ENCODE results near the gene SNX24.
"Not testable (repeated sequence)": the region's sequence is repeated elsewhere in the genome, so short reads cannot be mapped to it uniquely, and the experiment has no call there.

SNX24 gene

DNA sequence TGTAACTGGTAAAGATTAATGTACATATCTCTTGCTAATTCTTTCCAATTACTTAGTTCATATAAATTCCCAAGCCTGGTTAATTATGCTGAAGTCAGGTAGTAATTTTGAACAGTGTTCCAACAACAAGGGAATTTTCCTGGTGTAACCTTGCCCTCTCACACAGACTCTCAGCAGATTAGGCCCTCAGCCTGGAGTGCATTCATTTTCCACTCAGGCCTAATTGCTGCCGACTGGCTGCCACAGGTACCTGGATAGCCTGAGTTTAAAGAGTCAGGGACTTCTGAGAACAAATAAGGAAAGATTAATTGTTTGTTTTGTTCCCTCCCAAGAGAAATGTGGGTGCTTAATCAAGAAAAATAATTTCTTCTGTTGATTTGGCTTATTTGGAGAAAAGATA, 119.7 kb downstream of the SNX24 start:
- DNase-seq (ENCODE audit: low read depth, low spot score), result no peak

DNA sequence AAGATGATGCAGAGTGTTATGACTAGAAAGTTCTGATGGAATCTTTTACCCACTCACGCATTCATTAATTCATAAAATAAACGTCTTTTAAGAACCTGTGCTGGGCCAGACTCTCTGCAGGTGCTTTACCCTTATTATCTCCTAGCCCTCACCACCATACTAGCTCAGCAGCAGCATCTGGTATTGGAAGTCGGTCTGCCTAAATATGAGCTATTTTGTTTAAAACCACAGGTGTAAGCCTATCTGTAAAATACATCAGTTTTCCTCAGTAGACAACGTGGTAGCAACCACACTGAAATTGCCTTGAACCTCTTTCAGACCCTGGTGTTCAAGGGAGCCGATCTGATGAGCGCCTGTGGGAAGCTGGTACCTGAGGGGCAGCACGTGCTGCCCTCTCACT, 121.7 kb downstream of the SNX24 start:
- no peak for DNase-seq (ENCODE audit: low read depth, low spot score)

DNA sequence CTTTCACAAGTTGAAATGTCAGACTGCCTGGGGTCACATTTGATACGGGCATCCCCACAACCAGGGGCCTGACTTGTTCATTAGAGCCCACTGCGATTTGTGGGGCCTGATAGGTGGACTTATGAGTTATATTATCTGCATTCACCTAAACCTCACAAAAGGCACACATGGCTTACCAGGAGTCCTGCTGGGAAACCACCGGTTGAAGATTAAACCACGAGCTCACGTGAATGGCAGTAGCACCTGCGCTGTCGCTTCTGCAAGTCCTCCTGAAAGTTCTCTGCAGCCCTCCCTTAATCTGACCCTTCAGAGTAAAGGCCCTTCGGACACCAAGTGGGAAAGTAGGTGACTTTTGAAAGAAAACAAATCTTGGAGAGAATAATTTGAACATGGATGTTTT, 122.2 kb downstream of the SNX24 start:
- DNase-seq (ENCODE audit: low read depth, low spot score), result no peak

DNA sequence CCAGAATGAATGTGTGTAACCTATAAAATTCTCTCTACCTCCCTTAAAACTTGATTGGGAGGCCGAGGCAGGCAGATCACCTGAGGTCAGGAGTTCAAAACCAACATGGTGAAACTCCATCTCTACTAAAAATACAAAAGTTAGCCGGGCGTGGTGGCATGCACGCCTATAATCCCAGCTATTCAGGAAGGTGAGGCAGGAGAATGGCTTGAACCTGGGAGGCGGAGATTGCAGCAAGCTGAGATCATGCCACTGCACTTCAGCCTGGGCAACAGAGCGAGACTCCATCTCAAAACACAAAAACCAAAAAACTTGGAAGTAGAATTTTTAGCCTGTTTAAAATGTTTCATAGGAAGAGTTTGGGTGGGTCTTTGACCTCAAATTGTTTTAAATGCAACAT, 122.6 kb downstream of the SNX24 start:
- not testable (repeated sequence) for DNase-seq (ENCODE audit: low read depth, low spot score)

DNA sequence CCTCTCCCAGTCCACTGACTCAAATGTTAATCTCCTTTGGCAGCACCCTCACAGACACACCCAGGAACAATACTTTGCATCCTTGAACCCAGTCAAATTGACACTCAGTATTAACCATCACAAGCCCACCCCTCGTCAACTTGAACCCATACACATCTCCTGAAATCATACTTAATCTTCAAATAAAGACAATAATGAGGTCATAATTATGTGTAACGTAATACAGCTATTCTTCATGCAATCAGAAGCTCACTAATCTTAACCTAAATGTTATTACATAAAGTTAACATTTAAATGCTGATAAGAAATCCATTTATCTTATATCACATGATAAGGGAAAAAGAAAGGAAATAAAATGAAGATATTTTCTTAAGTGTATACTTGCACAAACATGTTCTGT, 125.9 kb downstream of the SNX24 start:
- no peak for DNase-seq (ENCODE audit: low read depth, low spot score)

DNA sequence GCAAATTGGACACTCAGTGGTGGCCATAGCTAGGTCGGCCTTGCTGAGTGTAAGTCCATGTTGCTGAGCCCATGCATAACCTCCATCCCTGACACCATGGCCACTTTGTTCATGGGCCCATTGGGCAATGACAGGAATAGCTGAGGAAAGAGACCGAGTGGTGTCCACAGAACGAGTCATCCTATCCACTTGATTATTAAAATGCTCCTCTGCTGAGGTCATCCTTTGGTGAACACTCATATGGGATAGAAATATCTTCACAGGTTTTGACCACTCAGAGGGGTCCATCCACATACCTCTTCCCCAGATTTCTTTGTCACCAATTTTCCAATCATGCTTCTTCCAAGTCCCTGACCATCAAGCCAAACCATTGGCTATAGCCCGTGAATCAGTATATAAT, 127.5 kb downstream of the SNX24 start:
- no peak for DNase-seq (ENCODE audit: low read depth, low spot score)

DNA sequence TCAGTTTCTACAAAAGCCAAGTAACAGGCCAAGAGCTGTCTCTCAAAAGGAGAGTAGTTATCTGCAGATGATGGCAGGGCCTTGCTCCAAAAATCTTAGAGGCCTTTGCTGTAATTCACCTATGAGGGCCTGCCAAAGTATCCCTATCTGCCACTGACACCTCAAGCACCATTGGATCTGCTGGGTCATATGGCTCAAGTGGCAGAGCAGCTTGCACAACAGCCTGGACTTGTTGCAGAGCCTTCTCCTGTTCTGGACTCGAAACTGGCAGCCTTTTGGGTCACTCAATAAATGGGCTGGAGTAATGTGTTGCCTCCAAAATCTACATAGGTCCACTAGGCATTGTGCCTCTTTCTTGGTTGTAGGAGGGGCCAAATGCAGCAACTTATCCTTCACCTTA, 128.3 kb downstream of the SNX24 start:
- DNase-seq (ENCODE audit: low read depth, low spot score), result not testable (repeated sequence)

DNA sequence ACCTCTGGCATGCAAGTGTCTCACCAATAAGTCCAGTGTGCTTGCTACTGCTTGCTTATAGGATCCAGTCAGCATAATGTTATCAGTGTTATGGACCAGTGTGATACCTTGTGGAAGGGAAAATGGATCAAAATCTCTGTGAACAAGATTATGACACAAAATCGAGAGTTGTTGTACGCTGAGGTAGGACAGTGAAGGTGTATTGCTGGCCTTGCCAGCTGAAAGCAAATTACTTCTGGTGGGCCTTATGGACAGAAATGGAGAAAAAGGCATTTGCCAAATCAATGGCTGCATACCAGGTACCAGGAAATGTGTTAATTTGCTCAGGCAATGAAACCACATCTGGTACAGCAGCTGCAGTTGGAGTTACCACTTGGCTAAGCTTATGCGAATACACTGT, 128.8 kb downstream of the SNX24 start:
- DNase-seq (ENCODE audit: low read depth, low spot score), result not testable (repeated sequence)

DNA sequence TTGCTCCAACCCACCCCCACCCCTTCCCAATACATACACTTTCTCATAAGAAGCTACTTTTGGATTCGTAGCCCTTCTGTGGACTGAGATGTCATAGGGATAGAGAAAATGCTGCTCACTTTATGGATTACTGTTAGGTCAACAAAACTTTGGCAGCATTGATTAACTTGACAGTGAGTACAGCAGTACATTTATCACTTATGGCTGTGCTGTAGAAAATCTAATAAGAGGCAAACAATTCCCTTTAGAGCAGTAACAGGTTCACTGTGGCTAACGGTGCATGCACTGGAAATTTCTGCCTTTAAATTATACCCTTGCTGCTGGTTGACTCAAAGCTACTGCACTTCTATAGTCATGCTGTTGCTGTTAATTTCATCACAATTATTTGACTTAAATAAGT, 131.9 kb downstream of the SNX24 start:
- no peak for DNase-seq (ENCODE audit: low read depth, low spot score)

DNA sequence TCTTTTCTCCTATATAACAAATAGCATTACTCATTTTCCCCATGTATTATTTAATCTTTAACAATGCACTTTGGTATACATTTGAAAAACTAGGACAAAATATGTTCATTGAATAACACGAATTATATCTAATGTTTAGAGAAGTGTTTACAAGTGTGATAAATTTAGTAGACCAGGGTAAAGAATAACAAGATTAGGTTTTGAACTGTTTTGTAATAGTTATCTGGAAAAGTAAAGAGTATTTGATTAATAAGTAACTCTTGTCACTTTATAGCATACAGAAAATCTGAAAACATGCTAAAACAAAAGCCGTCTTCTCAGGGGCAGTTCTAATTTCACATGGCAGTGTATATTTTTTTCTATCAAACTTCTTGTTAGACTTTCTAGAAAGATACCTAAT, 132.7 kb downstream of the SNX24 start:
- no peak for DNase-seq (ENCODE audit: low read depth, low spot score)

DNA sequence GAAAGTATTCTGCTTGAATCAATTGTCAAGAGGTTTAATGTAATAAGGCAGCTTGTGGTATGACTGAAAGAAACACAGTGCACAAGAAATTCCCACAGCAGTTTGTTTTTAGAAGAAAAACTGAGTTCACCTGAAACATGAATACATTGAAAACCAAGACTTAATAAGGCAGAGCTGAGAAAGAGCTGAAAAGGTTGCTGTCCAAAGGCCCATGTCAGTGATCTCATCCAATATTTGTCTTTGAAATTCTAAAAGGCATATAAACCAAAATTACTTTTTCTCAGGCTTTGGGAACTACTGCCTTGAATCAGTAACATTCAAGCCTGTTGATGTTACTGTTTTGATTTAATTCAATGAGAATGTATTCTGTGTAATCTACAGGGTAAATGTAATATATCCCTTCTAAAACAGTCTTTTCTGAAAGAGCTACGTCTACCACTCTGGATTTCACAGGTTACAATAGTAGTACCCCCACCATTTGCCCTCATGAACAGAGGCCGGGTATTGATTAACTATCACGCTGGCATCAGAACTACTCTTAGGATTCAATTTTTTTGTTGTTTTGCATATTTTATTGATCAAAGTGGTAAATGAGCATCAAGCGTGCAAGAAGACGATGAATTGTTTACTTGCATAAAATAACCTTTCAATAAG, 133.4 kb downstream of the SNX24 start:
- DNase-seq (ENCODE audit: low read depth, low spot score), result no peak

DNA sequence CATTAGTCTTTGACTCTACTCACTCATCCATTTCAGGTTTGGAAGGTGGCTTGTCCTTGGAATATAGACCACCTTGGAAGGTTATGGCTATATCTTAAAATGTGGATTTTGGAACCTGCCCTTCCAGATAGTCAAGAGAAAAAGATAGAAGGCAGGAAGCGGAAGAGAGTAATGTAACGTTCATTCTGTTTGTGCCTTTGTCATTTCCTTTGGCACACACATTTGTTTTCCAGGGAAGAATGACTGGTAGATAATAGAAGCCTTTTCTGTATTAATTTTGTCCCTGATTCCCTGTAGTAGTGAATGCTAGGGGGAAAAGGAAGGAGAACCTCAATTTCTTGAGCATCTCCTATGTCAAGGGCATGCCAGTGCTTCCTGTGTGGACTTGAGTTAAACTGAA, 136.4 kb downstream of the SNX24 start:
- no peak for DNase-seq (ENCODE audit: low read depth, low spot score)

DNA sequence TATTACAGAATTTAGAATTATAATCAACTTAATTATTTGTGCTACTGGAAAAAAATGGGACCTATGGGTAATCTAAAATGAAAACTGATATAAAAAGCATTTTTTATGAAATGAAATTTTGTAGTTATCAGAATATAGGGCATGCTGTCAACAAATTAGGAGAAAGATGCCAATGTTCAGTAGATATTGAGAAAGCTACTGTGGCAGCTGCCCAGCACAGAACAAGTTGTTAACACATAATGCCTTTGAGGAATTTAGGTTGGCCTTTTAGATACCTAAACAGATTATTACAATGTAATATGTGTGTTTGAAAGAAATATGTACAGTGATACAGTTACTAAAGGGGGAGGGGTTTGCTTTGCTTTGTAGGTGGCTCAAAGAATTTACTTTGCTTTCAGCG, 137.0 kb downstream of the SNX24 start:
- DNase-seq (ENCODE audit: low read depth, low spot score), result no peak

DNA sequence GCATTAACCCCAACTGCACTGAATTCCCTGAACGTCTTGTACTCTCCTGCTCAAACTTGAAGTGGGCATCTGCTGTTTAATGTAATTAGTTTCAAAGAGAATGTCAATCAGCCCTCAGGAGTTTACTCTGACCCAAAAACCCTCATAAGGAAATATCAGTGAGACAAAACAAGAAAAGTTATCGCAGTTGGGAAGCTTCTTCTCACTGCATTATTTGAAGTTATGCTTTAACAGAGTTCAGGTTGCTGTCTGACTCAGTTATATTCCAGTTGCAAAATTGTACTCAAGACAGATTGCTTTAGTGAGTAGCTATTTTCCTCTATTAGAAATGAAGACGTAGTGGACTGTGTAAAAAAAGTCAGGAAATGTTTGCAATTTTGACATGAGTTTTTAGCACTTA, 139.0 kb downstream of the SNX24 start:
- DNase-seq (ENCODE audit: low read depth, low spot score), result no peak

DNA sequence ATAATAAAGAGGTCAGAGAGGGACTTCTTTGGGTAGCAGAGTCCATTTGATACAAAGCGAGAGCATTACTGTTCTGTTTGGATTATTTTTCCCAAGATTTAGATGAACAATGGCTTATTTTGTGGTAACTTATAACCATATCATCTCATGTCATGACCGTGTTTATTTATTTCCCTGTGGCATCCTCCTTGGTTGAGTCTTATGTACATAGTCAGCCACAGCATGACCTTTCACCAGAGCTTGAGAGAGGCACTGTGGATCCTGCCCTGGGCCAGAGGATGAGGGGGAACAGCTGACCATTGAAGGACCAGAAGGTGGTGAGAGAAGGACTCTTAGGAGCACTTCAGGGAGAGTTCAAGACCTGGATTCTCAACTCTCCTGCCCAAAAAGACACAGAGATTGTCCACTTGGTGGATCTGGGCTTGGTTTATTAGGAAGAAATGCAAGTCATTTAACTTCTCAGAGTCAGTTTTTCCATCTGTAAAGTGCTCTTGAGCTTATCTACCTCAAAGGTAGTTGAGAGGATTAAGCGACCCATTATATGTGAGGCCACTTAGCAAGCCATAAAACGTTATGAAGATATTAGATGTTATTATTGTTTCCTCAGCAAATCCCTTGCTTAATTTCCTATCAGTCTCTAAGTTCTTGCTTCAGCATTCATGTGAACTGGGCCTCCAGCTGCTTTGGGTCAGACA, 139.7 kb downstream of the SNX24 start:
- DNase-seq (ENCODE audit: low read depth, low spot score), result no peak

DNA sequence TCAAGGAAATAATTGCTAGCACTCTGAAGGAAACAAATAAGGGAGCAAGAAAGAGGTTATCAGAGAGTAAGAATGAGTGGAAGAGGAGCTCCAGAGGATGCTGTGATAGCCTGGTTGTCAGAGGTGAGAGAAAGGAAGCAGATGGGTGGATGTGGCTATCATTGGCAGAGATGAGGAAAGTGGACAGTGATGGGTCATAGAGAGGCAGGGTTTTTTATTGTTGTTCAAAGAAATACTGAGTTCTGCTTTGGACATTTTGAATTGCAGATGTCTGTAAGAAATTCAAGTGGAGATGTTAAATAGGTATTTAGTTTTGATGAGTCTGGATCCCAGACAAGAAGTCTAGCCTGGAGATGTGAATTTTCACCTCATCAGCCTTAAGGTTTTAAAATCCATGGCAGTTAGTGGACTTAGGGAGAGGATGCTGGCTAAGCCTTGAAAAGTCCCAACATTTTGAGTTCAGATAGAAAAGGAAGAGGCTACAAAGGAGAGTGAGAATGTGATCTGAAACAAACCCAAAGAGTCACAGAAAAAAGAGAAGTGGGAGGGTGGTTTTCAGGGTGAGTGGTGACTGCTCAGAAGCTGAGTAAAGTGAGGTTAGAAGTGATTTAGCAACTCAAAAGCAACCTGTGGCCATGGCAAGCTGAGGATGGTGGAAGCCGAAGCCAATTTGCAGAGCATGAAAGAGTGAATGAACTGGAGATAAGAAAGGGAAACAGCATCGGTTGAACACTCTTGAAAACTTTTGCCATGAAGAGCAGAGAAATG, 140.7 kb downstream of the SNX24 start:
- no peak for DNase-seq (ENCODE audit: low read depth, low spot score)

DNA sequence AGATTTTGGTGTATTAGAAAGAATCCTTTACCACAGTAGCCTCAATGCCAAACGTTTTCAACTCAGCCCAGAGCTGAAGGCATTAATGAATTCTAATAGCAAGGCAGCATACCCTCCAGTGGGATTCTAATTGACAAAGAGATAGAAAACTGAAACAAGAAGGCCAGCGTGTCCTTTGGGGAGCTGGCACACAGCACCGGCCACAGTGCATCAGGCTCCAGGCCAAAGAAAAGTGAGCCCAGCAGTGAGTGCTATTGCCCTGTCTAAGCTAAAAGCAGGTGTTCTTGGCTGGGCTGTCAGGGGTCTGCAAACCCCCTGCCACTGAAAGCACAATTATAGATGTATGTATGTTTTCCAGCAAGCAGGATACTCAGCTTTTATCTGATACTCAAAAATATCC, 150.7 kb downstream of the SNX24 start:
- DNase-seq (ENCODE audit: low read depth, low spot score), result no peak

DNA sequence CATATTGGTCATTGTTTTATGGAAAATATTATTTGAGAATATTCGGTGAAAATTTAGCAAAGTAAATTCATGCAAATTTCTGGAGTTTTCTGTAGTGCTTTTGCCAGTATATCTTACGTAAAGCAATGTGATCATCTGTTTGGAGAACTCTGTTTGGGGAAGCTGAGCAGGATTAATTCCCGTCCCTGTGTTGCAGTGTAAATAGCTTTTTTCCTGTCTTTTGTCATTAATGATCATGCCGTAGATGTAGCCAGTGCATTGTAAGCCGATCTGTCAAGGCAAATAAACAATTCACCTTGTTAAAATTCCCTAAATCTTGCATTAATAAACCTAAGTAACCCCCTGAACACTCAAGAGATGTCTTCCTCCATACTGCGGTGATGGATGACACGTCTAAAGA, 151.9 kb downstream of the SNX24 start:
- DNase-seq (ENCODE audit: low read depth, low spot score), result no peak

DNA sequence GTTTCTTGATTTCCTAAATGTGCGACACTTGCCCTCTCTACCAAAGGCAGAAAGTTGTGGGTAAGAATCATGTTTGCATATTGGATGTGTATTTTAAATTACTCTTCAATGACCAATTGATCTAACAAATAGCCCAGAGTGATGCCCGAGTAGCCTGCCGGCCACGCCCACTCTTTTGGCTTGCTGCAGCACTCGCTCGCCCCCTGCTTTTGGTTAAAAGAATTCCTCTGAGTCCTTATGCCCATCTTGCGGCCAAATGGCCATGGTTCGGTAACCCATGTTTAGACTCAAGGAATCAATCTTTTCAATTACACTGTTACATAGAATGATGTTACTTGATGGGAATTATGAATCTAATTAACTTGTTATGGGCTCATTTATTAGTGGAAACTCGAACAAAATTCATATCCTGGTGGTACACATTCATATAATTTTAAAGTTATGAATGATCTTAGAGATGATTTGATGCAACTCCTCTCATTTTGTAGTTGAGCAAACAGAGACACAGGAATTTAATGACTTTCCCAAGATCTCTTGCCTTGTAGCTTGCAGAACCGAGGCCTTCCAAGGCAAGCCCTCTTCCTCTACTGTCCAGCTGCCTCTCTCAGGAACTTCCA, 154.6 kb downstream of the SNX24 start:
- DNase-seq (ENCODE audit: low read depth, low spot score), result no peak

DNA sequence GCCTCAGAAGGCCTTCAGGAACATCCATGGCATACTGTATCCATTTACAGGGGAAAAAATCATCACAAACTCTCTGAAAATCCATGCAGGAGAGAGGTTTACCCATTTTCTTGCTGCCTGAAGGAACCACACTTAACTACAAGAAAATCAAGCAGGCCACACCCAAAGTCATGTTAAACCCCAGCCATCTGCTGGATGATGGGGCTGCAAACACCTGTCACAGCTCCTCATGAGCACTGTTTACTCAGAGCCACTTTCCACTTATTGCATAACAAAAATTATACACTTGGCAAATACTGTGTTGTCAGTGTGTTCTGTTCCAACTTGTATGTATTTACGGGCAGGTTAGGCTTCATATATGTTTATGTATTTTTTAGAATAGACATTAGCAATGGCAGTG, 155.3 kb downstream of the SNX24 start:
- no peak for DNase-seq (ENCODE audit: low read depth, low spot score)

DNA sequence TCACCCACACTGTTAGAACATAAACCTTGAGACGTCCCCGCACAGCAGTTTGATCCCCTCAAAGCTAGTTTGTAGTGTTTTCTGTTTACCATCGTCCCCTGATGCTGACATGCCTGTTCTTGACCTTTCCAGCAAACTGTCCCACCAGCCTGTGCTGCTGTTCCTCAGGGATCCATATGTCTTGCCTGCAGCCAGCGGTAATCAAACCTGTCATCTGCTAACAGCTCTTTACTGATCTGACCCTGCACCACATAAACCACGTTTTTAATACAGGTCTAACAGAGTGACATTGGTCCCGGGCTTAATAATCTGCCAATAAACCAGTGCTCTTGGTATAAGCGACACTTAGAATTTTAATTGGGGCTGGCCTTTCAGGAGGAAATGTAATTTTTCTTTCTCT, 156.4 kb downstream of the SNX24 start:
- DNase-seq (ENCODE audit: low read depth, low spot score), result no peak

DNA sequence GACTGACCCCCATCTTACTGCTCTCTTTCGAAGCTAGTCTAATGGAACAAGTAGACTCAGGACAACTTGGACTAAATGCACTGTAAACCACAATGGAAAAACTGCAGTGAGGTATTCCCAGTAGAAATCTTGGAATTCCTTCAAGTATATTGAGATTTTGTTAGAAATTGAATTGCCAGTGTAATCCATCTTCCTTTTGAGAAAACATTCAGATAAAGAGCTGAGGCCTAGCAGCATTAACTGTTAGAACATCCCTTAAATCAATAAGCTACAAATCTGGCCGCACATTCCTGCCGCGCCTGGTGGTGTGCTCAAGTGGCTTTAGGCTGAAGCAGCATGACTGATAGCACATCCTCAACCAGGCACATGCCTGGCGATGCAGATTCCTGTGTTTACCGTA, 161.8 kb downstream of the SNX24 start:
- no peak for DNase-seq (ENCODE audit: low read depth, low spot score)

DNA sequence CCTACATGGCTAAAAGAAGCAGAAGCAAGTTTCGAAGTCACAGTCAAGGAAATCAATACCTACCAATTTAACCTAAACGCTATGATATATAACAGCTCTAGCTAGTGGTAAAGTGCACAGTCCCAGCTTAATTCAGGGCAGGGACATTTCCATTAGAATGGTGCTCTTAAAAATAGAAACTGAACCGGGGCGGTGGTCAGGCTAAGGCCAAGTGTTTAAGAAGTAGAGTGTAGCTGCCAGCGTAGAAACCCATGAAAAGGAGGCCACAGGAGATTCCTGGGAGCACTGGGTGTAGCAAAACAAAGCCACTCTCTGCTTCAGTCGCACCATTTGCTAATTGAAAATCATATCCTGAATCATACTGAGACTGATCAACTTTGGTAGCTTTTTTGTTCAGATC, 162.3 kb downstream of the SNX24 start:
- no peak for DNase-seq (ENCODE audit: low read depth, low spot score)

Data from smooth muscle cell of the brain vasculature (primary cell).